Measurements from ENCODE around the gene GP5.

GP5 gene

GRCh38 chr3:194352667-194353246, 46.3 kb downstream of the GP5 start (continued):
- TF ChIP-seq TSHZ1 (tag by site-specific recombination; IDR thresholded peaks at IDR 0.05; ENCODE audit: borderline replicate concordance): no peak
- TF ChIP-seq KLF10 (tag by site-specific recombination; IDR thresholded peaks at IDR 0.05): no peak
- TF ChIP-seq ZXDB (tag by site-specific recombination; IDR thresholded peaks at IDR 0.05): no peak
- TF ChIP-seq ZNF175 (tag by site-specific recombination; IDR thresholded peaks at IDR 0.05): peak; percentile 97
- no peak for TF ChIP-seq ELK4 (IDR thresholded peaks at IDR 0.05; ENCODE audit: borderline replicate concordance, low read depth, low read length)
- TF ChIP-seq YY1 (tag by site-specific recombination; IDR thresholded peaks at IDR 0.05): peak; percentile 13; the same call in 1 of the 2 replicates
- TF ChIP-seq IKZF3 (tag by site-specific recombination; IDR thresholded peaks at IDR 0.05): peak; percentile 70; the same call in 1 of the 2 replicates
- TF ChIP-seq YY2 (tag by site-specific recombination; IDR thresholded peaks at IDR 0.05): peak; percentile 47
- TF ChIP-seq HOXD13 (CRISPR knock-in tag; IDR thresholded peaks at IDR 0.05; ENCODE audit: borderline replicate concordance): no peak
- TF ChIP-seq ZNF610 (tag by site-specific recombination; IDR thresholded peaks at IDR 0.05; ENCODE audit: borderline replicate concordance): 0 out of 2 replicates have a peak, but pooled peaks have one; percentile 31
- no peak for TF ChIP-seq ZNF354C (tag by site-specific recombination; IDR thresholded peaks at IDR 0.05; ENCODE audit: borderline replicate concordance, low read depth)
- TF ChIP-seq ZBTB1 (tag by site-specific recombination; IDR thresholded peaks at IDR 0.05): no peak
- TF ChIP-seq ZFP37 (tag by site-specific recombination; IDR thresholded peaks at IDR 0.05): no peak
- TF ChIP-seq ZNF362 (tag by site-specific recombination; IDR thresholded peaks at IDR 0.05): no peak
- no peak; the same call in 1 of the 2 replicates for TF ChIP-seq ZNF76 (tag by site-specific recombination; IDR thresholded peaks at IDR 0.05; ENCODE audit: borderline replicate concordance, low read depth)
- TF ChIP-seq ZNF274 (IDR thresholded peaks at IDR 0.05; ENCODE audit: low read length): no peak
- peak; percentile 7; the same call in 1 of the 2 replicates for TF ChIP-seq ZNF274 (tag by site-specific recombination; IDR thresholded peaks at IDR 0.05; ENCODE audit: borderline replicate concordance)
- peak; percentile 96; the same call in 1 of the 2 replicates for TF ChIP-seq ZNF670 (tag by site-specific recombination; IDR thresholded peaks at IDR 0.05; ENCODE audit: low read depth)
- no peak for TF ChIP-seq ZNF449 (tag by site-specific recombination; IDR thresholded peaks at IDR 0.05)
- no peak for TF ChIP-seq ZNF433 (tag by site-specific recombination; IDR thresholded peaks at IDR 0.05; ENCODE audit: low read depth)
- peak; percentile 42; the same call in 1 of the 2 replicates for TF ChIP-seq MYNN (tag by site-specific recombination; IDR thresholded peaks at IDR 0.05; ENCODE audit: borderline replicate concordance)
- no peak for TF ChIP-seq ZNF777 (tag by site-specific recombination; IDR thresholded peaks at IDR 0.05; ENCODE audit: borderline replicate concordance)
- 0 out of 2 replicates have a peak, but pooled peaks have one; percentile 22 for TF ChIP-seq ZBTB7A (tag by site-specific recombination; IDR thresholded peaks at IDR 0.05; ENCODE audit: low read depth)
- TF ChIP-seq ZNF155 (tag by site-specific recombination; IDR thresholded peaks at IDR 0.05): 0 out of 2 replicates have a peak, but pooled peaks have one; percentile 81
- TF ChIP-seq ZNF654 (tag by site-specific recombination; IDR thresholded peaks at IDR 0.05; ENCODE audit: low read depth): no peak
- TF ChIP-seq HOXC10 (CRISPR knock-in tag; IDR thresholded peaks at IDR 0.05): no peak
- TF ChIP-seq ZNF639 (tag by site-specific recombination; IDR thresholded peaks at IDR 0.05): no peak
- TF ChIP-seq ZNF416 (tag by site-specific recombination; IDR thresholded peaks at IDR 0.05): no peak
- TF ChIP-seq HIC1 (tag by site-specific recombination; IDR thresholded peaks at IDR 0.05): no peak
- TF ChIP-seq ZNF404 (tag by site-specific recombination; IDR thresholded peaks at IDR 0.05): no peak
